Heart left ventricle (tissue), 11 donors: ENCODE data around the gene ARMH4. TPM values are rescaled to one million over a fixed set of nuclear protein-coding genes. Genes with fewer than 3 reads are reported as not detected.

Source experiments
- polyA plus RNA-seq, 2 donors: library from polyadenylated mRNA; stranded (reverse); fragments of 200-250 nt; gene quantifications; one replicate each; pipeline ENCODE4 v1.2.3, GENCODE V29; 2013
- total RNA-seq, 9 donors: library from RNA; depleted of rRNA in 2 of 9; stranded (reverse); fragments of >200 nt in 2 of 9; fragmentation: NEBNext Ultra II Directional in 3 of 9; extraction: Animal tissue kit (Norgen Biotek cat#: 25700) in 3 of 9; gene quantifications; one replicate each; pipeline versions ENCODE4 v1.1.0 to v1.2.4, GENCODE V29; 2016 to 2023
- donor health status: ischemic (EF 13 %, LVEDD 7.1; RV severe dilation, severe dysfunction).
- donor health status: healthy with polysubstance abuse.
- donor health status: DM: no; HTN: yes; CAD: no.
- donor health status: DM: no; HTN: no; CAD: no.
- donor health status: ischemic (EF 25% LVEDD 5.7; RV mildly dilated, moderate dysfunction).
- donor health status: healthy.
- donor health status: DM: yes; HTN: yes; CAD: no.
- donor health status: PGD.
- donor health status: nonischemic (EF 23%, LVEDD 6.1; RV moderate dilation, normal function).

ARMH4 gene
- total and polyA plus RNA-seq, 11 donors, result 1.8 to 13.4 (median 9.7) TPM

Other genes starting within 250 kb of the ARMH4 start
- 10 to 100 TPM; 67.0 to 86.9 (median 78.3) TPM for gene ACTR10, start 47.9 kb upstream of the ARMH4 start, total RNA-seq
- gene ACTR10, start 47.9 kb upstream of the ARMH4 start, polyA plus RNA-seq, result 10 to 100 TPM; 66.3 to 83.2 TPM
- 100 to 1,000 TPM; 121 to 232 (median 155) TPM for gene PSMA3, start 92.6 kb upstream of the ARMH4 start, total RNA-seq
- 100 to 1,000 TPM; 206 to 208 TPM for gene PSMA3, start 92.6 kb upstream of the ARMH4 start, polyA plus RNA-seq
- 10 to 100 TPM in 8 of 9 donors, 1 to 10 TPM in 1; 7.0 to 23.1 (median 16.0) TPM for gene ARID4A, start 146.3 kb upstream of the ARMH4 start, total RNA-seq
- 10 to 100 TPM in 1 of 2 donors, 1 to 10 TPM in 1; 5.6 to 11.7 TPM for gene ARID4A, start 146.3 kb upstream of the ARMH4 start, polyA plus RNA-seq
- not detected for gene TOMM20L, start 243.7 kb upstream of the ARMH4 start, total RNA-seq
- not detected for gene TOMM20L, start 243.7 kb upstream of the ARMH4 start, polyA plus RNA-seq